OCI-LY7 (cell line): ENCODE results near the gene SNAI3. TPM values are rescaled to one million over a fixed set of nuclear protein-coding genes. Genes with fewer than 3 reads are reported as not detected.

Experiments
- BruUV-seq: library from RNA; stranded (reverse); fragments of 400-500 nt; replicated peaks from 2 replicates; lab custom pipeline; 2021; lab: Mats Ljungman, UMichigan
- CTCF ChIA-PET: fragments of 300-600 bp; sonication (Branson Sonifier 250); formaldehyde crosslinking; loops from one replicate; lab custom pipeline; 2022; ENCODE audit warnings: antibody characterized with exemption; ENCODE audit not compliant: unreplicated experiment; lab: Charles Lee
- POLR2A ChIA-PET: fragments of 300-600 bp; sonication (Branson Sonifier 250); formaldehyde crosslinking; loops from one replicate; lab custom pipeline; 2022; ENCODE audit warnings: antibody characterized with exemption; lab: Charles Lee
- DNase-seq: peaks from one replicate; pipeline ENCODE4 v3.0.0-alpha.2; 2015; ENCODE audit warnings: low spot score
- H2AFZ ChIP-seq: fragments of 200-600 bp; sonication (generic), shearing (Covaris generic); 2 replicates; pipeline ENCODE4 v1.6.1; 2014; ENCODE audit warnings: mild to moderate bottlenecking, antibody characterized with exemption, low read length, moderate library complexity
- H3K27ac ChIP-seq: fragments of 200-600 bp; sonication (generic); 2 replicates; pipeline ENCODE4 v1.5.1; 2014; ENCODE audit warnings: mixed run types, low read depth, mild to moderate bottlenecking, moderate library complexity, low read length, inconsistent platforms; ENCODE audit not compliant: poor library complexity, severe bottlenecking
- H3K36me3 ChIP-seq: fragments of 200-600 bp; sonication (generic); 2 replicates; pipeline ENCODE4 v1.6.1; 2014; ENCODE audit warnings: mild to moderate bottlenecking, antibody characterized with exemption, low read length, moderate library complexity, mixed read lengths; ENCODE audit not compliant: insufficient read depth
- H3K4me1 ChIP-seq: fragments of 200-600 bp; sonication (generic); 2 replicates; pipeline ENCODE4 v1.5.1; 2014; ENCODE audit warnings: mild to moderate bottlenecking, low read length; ENCODE audit not compliant: insufficient read depth, poor library complexity, severe bottlenecking
- H3K4me2 ChIP-seq: fragments of 200-600 bp; sonication (generic); 2 replicates; pipeline ENCODE4 v1.6.1; 2014; ENCODE audit warnings: mild to moderate bottlenecking, low read length
- H3K4me3 ChIP-seq: fragments of 200-600 bp; sonication (generic); 2 replicates; pipeline ENCODE4 v1.5.1; 2014; ENCODE audit warnings: mild to moderate bottlenecking, low read depth, low read length; ENCODE audit not compliant: poor library complexity, severe bottlenecking
- H3K79me2 ChIP-seq: fragments of 200-600 bp; sonication (generic); 2 replicates; pipeline ENCODE4 v1.6.1; 2016; ENCODE audit warnings: low read depth, mild to moderate bottlenecking, low read length, moderate library complexity, mixed read lengths; ENCODE audit not compliant: insufficient read depth
- H3K9me2 ChIP-seq: fragments of 200-600 bp; sonication (generic); 2 replicates; pipeline ENCODE4 v1.6.1; 2016; ENCODE audit warnings: mild to moderate bottlenecking, low read length, mixed read lengths; ENCODE audit not compliant: insufficient read depth
- H3K9me3 ChIP-seq: fragments of 200-600 bp; sonication (generic); 2 replicates; pipeline ENCODE4 v1.6.1; 2014; ENCODE audit warnings: mild to moderate bottlenecking, mixed run types, low read length, mixed read lengths
- H4K20me1 ChIP-seq: fragments of 200-600 bp; sonication (generic); 2 replicates; pipeline ENCODE4 v1.6.1; 2014; ENCODE audit warnings: mild to moderate bottlenecking, antibody characterized with exemption, low read length, moderate library complexity, mixed read lengths; ENCODE audit not compliant: insufficient read depth
- CTCF ChIP-seq: fragments of 200-600 bp; sonication (generic); conservative IDR thresholded peaks from 2 replicates; pipeline ENCODE4 v1.5.1; 2014; ENCODE audit warnings: mild to moderate bottlenecking, antibody characterized with exemption, low read length, moderate library complexity, mixed read lengths
- EZH2phosphoT487 ChIP-seq: fragments of 200-600 bp; sonication (generic); IDR thresholded peaks from 2 replicates; pipeline ENCODE4 v1.6.1; 2018; ENCODE audit warnings: low read depth, borderline replicate concordance, mild to moderate bottlenecking, mixed run types, antibody characterized with exemption, low read length, moderate library complexity, mixed read lengths
- intact Hi-C: fragments of 100-400 bp; cut with micrococcal nuclease; formaldehyde crosslinking; loops from one replicate; pipeline ENCODE4 v1.10.0; 2022; ENCODE audit not compliant: unreplicated experiment
- total RNA-seq, 2 experiments: library from RNA; depleted of rRNA in 1 of 2; stranded (reverse); fragments of >200 nt in 1 of 2; shearing (Covaris generic) in 1 of 2; gene quantifications; 2 replicates each; pipeline ENCODE4 v1.2.3, GENCODE V29; 2014 to 2022

SNAI3 gene
- total RNA-seq, 2 experiments from 2014 or later: 3.1 to 3.3 TPM

DNA sequence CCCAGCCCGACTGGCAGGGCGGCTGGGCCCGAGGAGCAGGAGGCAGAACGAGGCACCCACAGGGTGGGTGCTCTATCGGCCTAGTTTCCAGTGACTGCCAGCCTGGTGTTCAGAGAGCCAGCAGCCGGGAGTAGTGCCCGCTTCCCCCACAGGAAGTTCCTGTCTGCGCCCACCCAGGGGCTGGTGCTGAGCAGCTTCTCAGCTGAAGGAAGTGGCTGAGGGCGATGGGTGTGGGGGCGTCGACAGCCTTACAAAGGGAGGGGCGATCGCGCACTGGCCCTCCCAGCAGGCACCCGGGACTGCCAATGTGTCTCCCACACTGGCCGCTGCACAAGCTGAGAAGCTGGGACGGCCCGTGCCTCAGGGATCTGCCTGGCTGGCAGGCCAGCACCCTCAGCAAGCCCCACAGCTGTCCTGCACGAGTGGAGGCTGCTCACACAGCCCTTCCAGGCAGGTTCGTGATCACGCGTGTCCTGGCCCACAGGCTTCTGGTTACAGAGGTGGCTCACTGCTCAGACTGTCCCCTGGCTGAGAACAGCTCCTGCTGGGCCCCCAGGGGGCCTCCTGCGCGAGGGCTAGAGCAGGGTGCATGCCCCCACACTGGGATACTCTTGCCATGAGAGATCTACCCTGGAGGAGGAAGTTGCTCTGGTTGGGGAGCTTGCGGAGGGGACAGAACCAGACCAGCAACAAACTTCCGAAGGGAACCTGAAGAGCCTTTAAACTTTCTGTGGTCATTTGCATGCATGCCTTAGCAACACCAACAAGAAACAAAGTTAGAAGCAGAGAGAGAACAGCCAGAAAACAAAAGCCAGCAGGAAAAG is 17.4 kb upstream of the SNAI3 start:
- Histone ChIP-seq H3K27ac (peak overlapping the region; percentile 71), H3K79me2 (peaks cover 26% of the 10 kb centered on the region; the same call in 1 of the 2 replicates), H3K4me2 (peak overlapping the region; percentile 79), H3K9me2 (no peaks in the 10 kb centered on the region), H3K36me3 (peaks cover 12% of the 10 kb centered on the region; the same call in 1 of the 2 replicates), H2AFZ (no peak overlapping the region), H3K4me1 (peaks cover 75% of the 10 kb centered on the region), H4K20me1 (no peaks in the 10 kb centered on the region), H3K9me3 (no peaks in the 10 kb centered on the region), H3K4me3 (peak overlapping the region; percentile 89)
- intact Hi-C loops: loop anchor here (1.0 to 5.0 kb wide), 3 partner anchors 52 to 131 kb away; partner anchors contain the start of genes CYBA and ZC3H18
- TF ChIP-seq CTCF: no peak
- no peak for TF ChIP-seq EZH2phosphoT487
- POLR2A ChIA-PET: no interaction called here
- BruUV-seq: no TSS peak
- DNase-seq: peak; percentile 73
- CTCF ChIA-PET: no interaction called here

- no peaks in the 10 kb centered on the region for H3K9me2 ChIP-seq
- H3K9me3 ChIP-seq: no peaks in the 10 kb centered on the region
- ChIA-PET POLR2A (interaction anchor here (0.7 kb wide), 1 partner anchor 99 kb away, joined by 3 read pairs; no protein-coding TSS in a partner anchor), CTCF (interaction anchor here (0.8 kb wide), 1 partner anchor 21 kb away, joined by 4 read pairs; no protein-coding TSS in a partner anchor)
- peak overlapping the region; percentile 71 for H3K27ac ChIP-seq
- peak overlapping the region; percentile 89 for H3K4me3 ChIP-seq
- H3K79me2 ChIP-seq: peaks cover 24% of the 10 kb centered on the region; the same call in 1 of the 2 replicates
- no peak overlapping the region for H2AFZ ChIP-seq
- no peaks in the 10 kb centered on the region for H4K20me1 ChIP-seq
- DNase-seq: peak; percentile 32
- peaks cover 23% of the 10 kb centered on the region; the same call in 1 of the 2 replicates for H3K36me3 ChIP-seq
- intact Hi-C loops: loop anchor here (1.0 to 5.0 kb wide), 3 partner anchors 51 to 130 kb away; partner anchors contain the start of genes CYBA and ZC3H18
- no TSS peak for BruUV-seq
- H3K4me2 ChIP-seq: peak overlapping the region; percentile 79
- peaks cover 71% of the 10 kb centered on the region for H3K4me1 ChIP-seq
- TF ChIP-seq EZH2phosphoT487: no peak
These were observed 16.3 kb upstream of the SNAI3 start for GRCh38 chr16:88702371-88703210.
